Astrocyte of the hippocampus (primary cell): ENCODE results near the gene BRMS1L.

ENCODE experiments used
- DNase-seq: peaks from one replicate; pipeline ENCODE4 v3.0.0; 2011; ENCODE audit warnings: low read depth, low spot score

Gene BRMS1L

GRCh38 chr14:35865611-35866324 is 39.6 kb downstream of the BRMS1L start:
- no peak for DNase-seq

GRCh38 chr14:35866595-35867279 is 40.6 kb downstream of the BRMS1L start:
- DNase-seq: no peak

- no peak for DNase-seq
Observed at GRCh38 chr14:35867280-35867629, 41.1 kb downstream of the BRMS1L start.

GRCh38 chr14:35875296-35875695 is 49.2 kb downstream of the BRMS1L start:
- no peak for DNase-seq

- peak; percentile 57 for DNase-seq
Observed at GRCh38 chr14:35877276-35877675, 51.1 kb downstream of the BRMS1L start.

- peak; percentile 85 for DNase-seq
Observed at GRCh38 chr14:35878272-35879150, 52.4 kb downstream of the BRMS1L start.

- DNase-seq: peak; percentile 50
Observed at GRCh38 chr14:35879151-35879648, 53.1 kb downstream of the BRMS1L start.

- DNase-seq: peak; percentile 45
Observed at GRCh38 chr14:35879654-35880249, 53.6 kb downstream of the BRMS1L start.

- no peak for DNase-seq
Observed at GRCh38 chr14:35881280-35881679, 55.1 kb downstream of the BRMS1L start.

- DNase-seq: peak; percentile 62
Observed at GRCh38 chr14:35883677-35884293, 57.6 kb downstream of the BRMS1L start.

- no peak for DNase-seq
Observed at GRCh38 chr14:35890308-35890707, 64.2 kb downstream of the BRMS1L start.

GRCh38 chr14:35895256-35895655 is 69.1 kb downstream of the BRMS1L start:
- no peak for DNase-seq

GRCh38 chr14:35897616-35898111 is 71.5 kb downstream of the BRMS1L start:
- DNase-seq: no peak

GRCh38 chr14:35898217-35898775 is 72.2 kb downstream of the BRMS1L start:
- no peak for DNase-seq

GRCh38 chr14:35900741-35901140 is 74.6 kb downstream of the BRMS1L start:
- DNase-seq: no peak

GRCh38 chr14:35909665-35910064 is 83.5 kb downstream of the BRMS1L start:
- DNase-seq: no peak

- DNase-seq: no peak
Observed at GRCh38 chr14:35910191-35910590, 84.1 kb downstream of the BRMS1L start.

- no peak for DNase-seq
Observed at GRCh38 chr14:35911097-35911496, 85.0 kb downstream of the BRMS1L start.

- no peak for DNase-seq
Observed at GRCh38 chr14:35915185-35915584, 89.0 kb downstream of the BRMS1L start.

- DNase-seq: no peak
Observed at GRCh38 chr14:35915775-35916174, 89.6 kb downstream of the BRMS1L start.
